NT2/D1 (cell line): ENCODE data around the gene NUDT6.

ENCODE experiments used
- YY1 ChIP-seq: IDR thresholded peaks from 2 replicates; pipeline ENCODE4 v1.6.1; 2011; ENCODE audit not compliant: insufficient read length, insufficient read depth
- ZNF274 ChIP-seq: IDR thresholded peaks from 2 replicates; pipeline ENCODE4 v1.6.1; 2011; ENCODE audit warnings: mild to moderate bottlenecking, low read depth, low read length

- no peak for TF ChIP-seq YY1
- no peak for TF ChIP-seq ZNF274
Measured at GRCh38 chr4:122932763-122933162, 10.4 kb upstream of the NUDT6 start.
